GM12878 (cell line): ENCODE results near the gene AFF2. TPM values are rescaled to one million over a fixed set of nuclear protein-coding genes. Genes with fewer than 3 reads are reported as not detected.

ENCODE experiments used
- ATAC-seq: fragments of 200-7000 bp; cut with Tn5 transposase; 3 replicates; pipeline ENCODE4 v1.9.1; 2020; ENCODE audit warnings: mild to moderate bottlenecking, moderate library complexity
- BruUV-seq: library from RNA; stranded (reverse); fragments of 400-500 nt; replicated peaks from 2 replicates; lab custom pipeline; 2021; lab: Mats Ljungman, UMichigan
- CTCF ChIA-PET: fragments of 300-600 bp; sonication (Branson Sonifier 250); formaldehyde crosslinking; extraction: SDS; loops from one replicate; lab custom pipeline; 2021; ENCODE audit warnings: inconsistent platforms; lab: Yijun Ruan, JAX
- POLR2A ChIA-PET: fragments of 350-600 bp; formaldehyde crosslinking; extraction: SDS; loops from one replicate; lab custom pipeline; 2021; ENCODE audit warnings: inconsistent platforms; lab: Charles Lee
- RAD21 ChIA-PET: fragments of 300-600 bp; sonication (Branson Sonifier 250); formaldehyde crosslinking; loops from one replicate; lab custom pipeline; 2023; ENCODE audit warnings: antibody characterized with exemption; ENCODE audit not compliant: unreplicated experiment; lab: Charles Lee
- SMC1A ChIA-PET: fragments of 300-600 bp; sonication (Branson Sonifier 250); formaldehyde crosslinking; loops from one replicate; lab custom pipeline; 2023; ENCODE audit not compliant: unreplicated experiment, uncharacterized antibody; lab: Charles Lee
- DNase-seq: peaks from one replicate; pipeline ENCODE4 v3.0.0-alpha.2; 2011; ENCODE audit warnings: low read depth, low spot score
- FAIRE-seq: peaks from 3 replicates; lab custom pipeline; 2011; peaks lifted over from hg19 to GRCh38; lab: Jason Lieb, UNC
- H2AFZ ChIP-seq: 2 replicates; pipeline ENCODE4 v1.6.0; 2011; ENCODE audit warnings: low read depth, low read length, control low read depth; ENCODE audit not compliant: control insufficient read depth
- H3K27ac ChIP-seq: 2 replicates; pipeline ENCODE4 v1.5.1; 2011; ENCODE audit warnings: control low read depth; ENCODE audit not compliant: control insufficient read depth, insufficient read depth
- H3K27me3 ChIP-seq, 2 experiments: replicated peaks in 1 of 2; 2 replicates each; pipeline versions ENCODE4 v1.6.0 to v1.6.1; 2011; ENCODE audit warnings: low read length in 1 of 2; ENCODE audit not compliant: control insufficient read depth in 2 of 2, insufficient read depth in 2 of 2
- H3K36me3 ChIP-seq, 2 experiments: 2 replicates each; pipeline ENCODE4 v1.5.1; 2011; ENCODE audit warnings: low read length in 1 of 2; ENCODE audit not compliant: control insufficient read depth in 2 of 2, insufficient read depth in 2 of 2
- H3K4me1 ChIP-seq: 2 replicates; pipeline ENCODE4 v1.6.1; 2011; ENCODE audit warnings: mild to moderate bottlenecking, low read length, moderate library complexity, mixed read lengths; ENCODE audit not compliant: control insufficient read depth, insufficient read depth
- H3K4me2 ChIP-seq: 2 replicates; pipeline ENCODE4 v1.6.0; 2011; ENCODE audit warnings: control low read depth; ENCODE audit not compliant: control insufficient read depth, insufficient read depth
- H3K4me3 ChIP-seq: fragments of 200-600 bp; sonication (generic); 2 replicates; pipeline ENCODE4 v1.5.1; 2016
- H3K79me2 ChIP-seq: 2 replicates; pipeline ENCODE4 v1.6.0; 2011; ENCODE audit warnings: low read length; ENCODE audit not compliant: control insufficient read depth, insufficient read depth
- H3K9ac ChIP-seq: 2 replicates; pipeline ENCODE4 v1.8.0; 2011; ENCODE audit warnings: low read length, control low read depth, mixed read lengths; ENCODE audit not compliant: control insufficient read depth, insufficient read depth
- H3K9me3 ChIP-seq: replicated peaks from 3 replicates; pipeline ENCODE4 v1.5.1; 2011; ENCODE audit warnings: mild to moderate bottlenecking, low read length; ENCODE audit not compliant: control insufficient read depth, insufficient read depth
- H4K20me1 ChIP-seq: 2 replicates; pipeline ENCODE4 v1.6.0; 2011; ENCODE audit not compliant: control insufficient read depth, insufficient read depth
- CBFB ChIP-seq: IDR thresholded peaks from 2 replicates; pipeline ENCODE4 v1.6.1; 2016; ENCODE audit warnings: antibody characterized with exemption, low read depth
- HSF1 ChIP-seq: fragments of 150-350 bp; IDR thresholded peaks from 2 replicates; pipeline ENCODE4 v1.6.1; 2014; ENCODE audit warnings: mild to moderate bottlenecking, low read depth, low read length
- JUNB ChIP-seq: IDR thresholded peaks from 2 replicates; pipeline ENCODE4 v1.6.1; 2016; ENCODE audit warnings: antibody characterized with exemption, mild to moderate bottlenecking
- KLF5 ChIP-seq: fragments of 450-650 bp; IDR thresholded peaks from 2 replicates; pipeline ENCODE4 v1.6.1; 2014; ENCODE audit warnings: mild to moderate bottlenecking; ENCODE audit not compliant: partially characterized antibody
- NR2C2 ChIP-seq: IDR thresholded peaks from 2 replicates; pipeline ENCODE4 v1.6.1; 2011; ENCODE audit warnings: borderline replicate concordance, low read depth; ENCODE audit not compliant: control insufficient read depth, insufficient read length
- SPI1 ChIP-seq: IDR thresholded peaks from 2 replicates; pipeline ENCODE4 v1.6.1; 2011; ENCODE audit warnings: low read depth, mild to moderate bottlenecking, low read length, moderate library complexity, borderline replicate concordance; ENCODE audit not compliant: insufficient read depth
- TAF1 ChIP-seq: IDR thresholded peaks from 2 replicates; pipeline ENCODE4 v1.6.1; 2011; ENCODE audit warnings: mild to moderate bottlenecking, low read depth, low read length, borderline replicate concordance
- WRNIP1 ChIP-seq: IDR thresholded peaks from 2 replicates; pipeline ENCODE4 v1.6.1; 2011; ENCODE audit warnings: low read depth, low read length, improper control_type of control experiment, borderline replicate concordance
- ZBED1 ChIP-seq: IDR thresholded peaks from 2 replicates; pipeline ENCODE4 v1.6.1; 2016; ENCODE audit warnings: borderline replicate concordance
- ZNF24 ChIP-seq: fragments of 450-650 bp; IDR thresholded peaks from 2 replicates; pipeline ENCODE4 v1.6.1; 2017; ENCODE audit warnings: antibody characterized with exemption, mild to moderate bottlenecking
- WGBS: methylation state at CpG from one replicate; pipeline ENCODE4 v1.1.6; 2016; ENCODE audit warnings: low lambda C conversion rate; ENCODE audit not compliant: insufficient replicate concordance, insufficient coverage; ENCODE audit errors: missing lambda C conversion rate; 5-methylcytosine and 5-hydroxymethylcytosine counted together
- in situ Hi-C: fragments of 300-500 bp; cut with MboI; formaldehyde crosslinking; loops from 9 replicates; pipeline ENCODE4 v1.14.3; 2018; ENCODE audit warnings: mixed read lengths
- intact Hi-C: fragments of 100-400 bp; cut with micrococcal nuclease; formaldehyde crosslinking; loops from one replicate; pipeline ENCODE4 v1.14.2; 2022; ENCODE audit not compliant: unreplicated experiment
- polyA plus RNA-seq, 11 experiments: library from polyadenylated mRNA; depleted of rRNA in 4 of 11; unstranded in 6 of 11; stranded (reverse) in 5 of 11; fragments of >200 nt; fragmentation: Nextera tagmentation in 4 of 11; fragmentation: Illumina TruSeq in 1 of 11; extraction: Ambion mirVana in 4 of 11; extraction: Trizol in 1 of 11; gene quantifications; 1 replicate in 1 of 11; 2 replicates in 10 of 11; pipeline versions ENCODE4 v1.2.1 to v1.2.3, GENCODE V29; 2011 to 2016; ENCODE audit warnings: inconsistent platforms in 2 of 11, missing spikeins in 2 of 11, low read depth in 1 of 11
- total RNA-seq, 4 experiments: library from RNA; depleted of rRNA in 3 of 4; stranded (reverse); fragments of >200 nt in 3 of 4; fragmentation: Illumina TruSeq in 1 of 4; extraction: Trizol in 1 of 4; gene quantifications; 2 replicates each; pipeline versions ENCODE4 v1.2.1 to v1.2.3, GENCODE V29; 2013 to 2021
- TF ChIP-seq, protein P1 (sequence below): fragments of 450-650 bp; IDR thresholded peaks from 2 replicates; pipeline ENCODE4 v1.6.1; 2017; ENCODE audit warnings: mild to moderate bottlenecking, low read depth, inconsistent platforms; ENCODE audit not compliant: poor library complexity, severe bottlenecking
- TF ChIP-seq, protein P2 (sequence below): IDR thresholded peaks from 2 replicates; pipeline ENCODE4 v1.6.1; 2011; ENCODE audit warnings: low read depth, low read length, improper control_type of control experiment, borderline replicate concordance
- TF ChIP-seq, protein P3 (sequence below): fragments of 450-650 bp; IDR thresholded peaks from 2 replicates; pipeline ENCODE4 v1.6.1; 2018; ENCODE audit warnings: mild to moderate bottlenecking, low read depth, moderate library complexity; ENCODE audit not compliant: partially characterized antibody

The AFF2 gene
- total and polyA plus RNA-seq, 10 of the 15 experiments (the other 5 are each of a cell fraction or from before 2014, with no cell fraction given): under 0.01 to 0.03 TPM; not detected in 8

DNA sequence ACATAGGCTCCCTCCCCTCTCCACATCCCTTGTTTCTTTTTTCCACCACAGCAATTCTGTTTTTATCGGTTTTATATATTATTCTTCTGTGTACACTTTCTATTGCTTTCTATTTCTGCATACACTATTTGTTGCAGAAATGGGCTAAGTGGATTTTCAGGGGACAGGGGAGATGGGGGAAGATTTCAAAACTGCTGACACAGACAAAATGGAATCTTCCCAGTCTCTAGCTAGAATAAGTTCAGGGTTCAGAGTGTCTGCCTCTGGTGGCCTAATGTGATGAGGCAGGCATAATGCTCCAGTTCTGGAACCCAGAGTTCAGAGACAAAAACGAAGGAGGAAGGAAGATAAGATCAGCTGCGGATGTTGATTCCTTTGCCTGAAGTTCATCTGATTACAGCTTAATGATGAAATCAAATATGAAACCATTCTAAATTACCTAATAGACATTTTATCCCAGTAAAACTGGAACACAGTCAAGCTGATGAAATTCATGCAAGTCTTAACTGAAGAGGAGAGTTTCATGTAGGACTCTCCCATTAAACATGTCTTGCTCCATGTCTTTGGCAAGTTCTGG, 447.1 kb downstream of the AFF2 start:
- H3K9ac ChIP-seq: no peak overlapping the region
- SMC1A ChIA-PET: no interaction called here
- in situ Hi-C loops: no loop called here
- no peak overlapping the region for H3K27ac ChIP-seq
- no peaks in the 10 kb centered on the region for H3K4me1 ChIP-seq
- no peaks in the 10 kb centered on the region for H3K27me3 ChIP-seq
- no peak for FAIRE-seq
- CTCF ChIA-PET: interaction anchor here (0.7 kb wide), 1 partner anchor 53 kb away, joined by 3 read pairs; no protein-coding TSS in a partner anchor
- intact Hi-C loops: no loop called here
- no peak overlapping the region for H2AFZ ChIP-seq
- H3K4me3 ChIP-seq: no peak overlapping the region
- POLR2A ChIA-PET: no interaction called here
- TF ChIP-seq KLF5: no peak
- no peak for TF ChIP-seq CBFB
- TF ChIP-seq, protein P1, sequence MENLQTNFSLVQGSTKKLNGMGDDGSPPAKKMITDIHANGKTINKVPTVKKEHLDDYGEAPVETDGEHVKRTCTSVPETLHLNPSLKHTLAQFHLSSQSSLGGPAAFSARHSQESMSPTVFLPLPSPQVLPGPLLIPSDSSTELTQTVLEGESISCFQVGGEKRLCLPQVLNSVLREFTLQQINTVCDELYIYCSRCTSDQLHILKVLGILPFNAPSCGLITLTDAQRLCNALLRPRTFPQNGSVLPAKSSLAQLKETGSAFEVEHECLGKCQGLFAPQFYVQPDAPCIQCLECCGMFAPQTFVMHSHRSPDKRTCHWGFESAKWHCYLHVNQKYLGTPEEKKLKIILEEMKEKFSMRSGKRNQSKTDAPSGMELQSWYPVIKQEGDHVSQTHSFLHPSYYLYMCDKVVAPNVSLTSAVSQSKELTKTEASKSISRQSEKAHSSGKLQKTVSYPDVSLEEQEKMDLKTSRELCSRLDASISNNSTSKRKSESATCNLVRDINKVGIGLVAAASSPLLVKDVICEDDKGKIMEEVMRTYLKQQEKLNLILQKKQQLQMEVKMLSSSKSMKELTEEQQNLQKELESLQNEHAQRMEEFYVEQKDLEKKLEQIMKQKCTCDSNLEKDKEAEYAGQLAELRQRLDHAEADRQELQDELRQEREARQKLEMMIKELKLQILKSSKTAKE: no peak
- TF ChIP-seq WRNIP1: no peak
- TF ChIP-seq, protein P2, sequence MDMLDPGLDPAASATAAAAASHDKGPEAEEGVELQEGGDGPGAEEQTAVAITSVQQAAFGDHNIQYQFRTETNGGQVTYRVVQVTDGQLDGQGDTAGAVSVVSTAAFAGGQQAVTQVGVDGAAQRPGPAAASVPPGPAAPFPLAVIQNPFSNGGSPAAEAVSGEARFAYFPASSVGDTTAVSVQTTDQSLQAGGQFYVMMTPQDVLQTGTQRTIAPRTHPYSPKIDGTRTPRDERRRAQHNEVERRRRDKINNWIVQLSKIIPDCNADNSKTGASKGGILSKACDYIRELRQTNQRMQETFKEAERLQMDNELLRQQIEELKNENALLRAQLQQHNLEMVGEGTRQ: no peak
- TF ChIP-seq NR2C2: no peak
- no peak for TF ChIP-seq JUNB
- no peak for TF ChIP-seq SPI1
- no peak for TF ChIP-seq HSF1
- no peak for TF ChIP-seq TAF1
- TF ChIP-seq, protein P3, sequence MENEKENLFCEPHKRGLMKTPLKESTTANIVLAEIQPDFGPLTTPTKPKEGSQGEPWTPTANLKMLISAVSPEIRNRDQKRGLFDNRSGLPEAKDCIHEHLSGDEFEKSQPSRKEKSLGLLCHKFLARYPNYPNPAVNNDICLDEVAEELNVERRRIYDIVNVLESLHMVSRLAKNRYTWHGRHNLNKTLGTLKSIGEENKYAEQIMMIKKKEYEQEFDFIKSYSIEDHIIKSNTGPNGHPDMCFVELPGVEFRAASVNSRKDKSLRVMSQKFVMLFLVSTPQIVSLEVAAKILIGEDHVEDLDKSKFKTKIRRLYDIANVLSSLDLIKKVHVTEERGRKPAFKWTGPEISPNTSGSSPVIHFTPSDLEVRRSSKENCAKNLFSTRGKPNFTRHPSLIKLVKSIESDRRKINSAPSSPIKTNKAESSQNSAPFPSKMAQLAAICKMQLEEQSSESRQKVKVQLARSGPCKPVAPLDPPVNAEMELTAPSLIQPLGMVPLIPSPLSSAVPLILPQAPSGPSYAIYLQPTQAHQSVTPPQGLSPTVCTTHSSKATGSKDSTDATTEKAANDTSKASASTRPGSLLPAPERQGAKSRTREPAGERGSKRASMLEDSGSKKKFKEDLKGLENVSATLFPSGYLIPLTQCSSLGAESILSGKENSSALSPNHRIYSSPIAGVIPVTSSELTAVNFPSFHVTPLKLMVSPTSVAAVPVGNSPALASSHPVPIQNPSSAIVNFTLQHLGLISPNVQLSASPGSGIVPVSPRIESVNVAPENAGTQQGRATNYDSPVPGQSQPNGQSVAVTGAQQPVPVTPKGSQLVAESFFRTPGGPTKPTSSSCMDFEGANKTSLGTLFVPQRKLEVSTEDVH: no peak
- TF ChIP-seq ZNF24: no peak
- no peak for TF ChIP-seq ZBED1
- TF ChIP-seq, all 136 proteins: peak for 0
- Histone ChIP-seq H3K79me2 (no peaks in the 10 kb centered on the region), H3K9me3 (no peaks in the 10 kb centered on the region; the same call in 2 of the 3 replicates), H3K36me3 (no peaks in the 10 kb centered on the region), H4K20me1 (no peaks in the 10 kb centered on the region), H3K4me2 (no peak overlapping the region)
- RAD21 ChIA-PET: no interaction called here
- no peak for DNase-seq
- WGBS: 0% methylated on average over 3 of the region's 3 CpGs
- no TSS peak for BruUV-seq
- no peak for ATAC-seq
